Stimulated activated CD8-positive, alpha-beta memory T cell treated with anti-CD3 and anti-CD28 coated beads, Interleukin-4, amount 100 ng/mL, for 24 hours (primary cell): Measurements from ENCODE around the gene C6orf47.
A peak's percentile ranks its signal among the peaks of the same experiment; 100 is the strongest.

ENCODE experiments used
- DNase-seq: peaks from one replicate; pipeline ENCODE4 v3.0.0-alpha.2; 2020; ENCODE audit warnings: low read depth

C6orf47 gene

GRCh38 chr6:31687860-31688693 lies 27.5 kb upstream of the C6orf47 start:
- DNase-seq, result no peak

GRCh38 chr6:31687321-31687720 lies 26.7 kb upstream of the C6orf47 start:
- DNase-seq, result no peak

- no peak for DNase-seq
These were observed 25.9 kb upstream of the C6orf47 start for GRCh38 chr6:31686483-31686882.

GRCh38 chr6:31683591-31683990 lies 23.0 kb upstream of the C6orf47 start:
- DNase-seq, result no peak

- DNase-seq, result no peak
These were observed 20.6 kb upstream of the C6orf47 start for GRCh38 chr6:31681135-31681671.

GRCh38 chr6:31680226-31681134 lies 19.9 kb upstream of the C6orf47 start, which contains the start of gene LY6G5C:
LY6G5C (minus strand) TSS chr6:31681067; CDS start chr6:31680373, 694 bp downstream.
- DNase-seq, result no peak

GRCh38 chr6:31677955-31678354 lies 17.4 kb upstream of the C6orf47 start:
- DNase-seq, result no peak

- DNase-seq, result no peak
These were observed 16.3 kb upstream of the C6orf47 start for GRCh38 chr6:31676904-31677303.

GRCh38 chr6:31676322-31676903 lies 15.8 kb upstream of the C6orf47 start:
- no peak for DNase-seq

GRCh38 chr6:31669676-31670075 lies 9.1 kb upstream of the C6orf47 start, which contains the start of gene LY6G5B:
LY6G5B (plus strand) TSS chr6:31669976; CDS start chr6:31670951, 975 bp downstream.
- DNase-seq, result no peak

GRCh38 chr6:31666337-31666965 lies 5.9 kb upstream of the C6orf47 start:
- no peak for DNase-seq

- peak; percentile 97 for DNase-seq
These were observed 5.1 kb upstream of the C6orf47 start, which contains the start of gene CSNK2B for GRCh38 chr6:31665501-31666336. CSNK2B (plus strand) TSS chr6:31666080; CDS start chr6:31666832, 752 bp downstream.

- peak; percentile 87 for DNase-seq
These were observed 4.4 kb upstream of the C6orf47 start, which contains the start of gene GPANK1 for GRCh38 chr6:31664790-31665500. GPANK1 (minus strand) TSS chr6:31664997; CDS start chr6:31664478, 519 bp downstream.

GRCh38 chr6:31663961-31664789 lies 3.6 kb upstream of the C6orf47 start:
- no peak for DNase-seq

GRCh38 chr6:31663126-31663960 lies 2.8 kb upstream of the C6orf47 start:
- no peak for DNase-seq

GRCh38 chr6:31662124-31662723 lies 1.6 kb upstream of the C6orf47 start:
- no peak for DNase-seq
